Kidney epithelial cell (primary cell): ENCODE results near the gene SRXN1. TPM values are rescaled to one million over a fixed set of nuclear protein-coding genes. Genes with fewer than 3 reads are reported as not detected.
"Not testable (repeated sequence)": the region's sequence is repeated elsewhere in the genome, so short reads cannot be mapped to it uniquely, and the experiment has no call there.

ENCODE experiments used
- DNase-seq: peaks from one replicate; pipeline ENCODE4 v3.0.0-alpha.2; 2010; ENCODE audit warnings: low read depth
- H3K27me3 ChIP-seq: 2 replicates; pipeline ENCODE4 v1.6.0; 2011; ENCODE audit warnings: low read length; ENCODE audit not compliant: control insufficient read depth, insufficient read depth
- H3K36me3 ChIP-seq: 2 replicates; pipeline ENCODE4 v1.5.1; 2011; ENCODE audit warnings: low read length; ENCODE audit not compliant: control insufficient read depth, insufficient read depth
- H3K4me3 ChIP-seq: 2 replicates; pipeline ENCODE4 v1.5.1; 2011; ENCODE audit warnings: low read depth, mild to moderate bottlenecking, control low read depth, low read length
- total RNA-seq: library from RNA; depleted of rRNA; stranded (reverse); fragments of >200 nt; gene quantifications from 2 replicates; pipeline ENCODE4 v1.2.3, GENCODE V29; 2015
- TF ChIP-seq, protein P1 (sequence below): IDR thresholded peaks from 2 replicates; pipeline ENCODE4 v1.5.1; 2011; ENCODE audit warnings: mild to moderate bottlenecking, moderate library complexity, low read length, control low read depth, inconsistent platforms; ENCODE audit not compliant: insufficient read depth, poor library complexity, severe bottlenecking

Gene SRXN1
- total RNA-seq, 1 donor from 2014 or later, result 31.4 TPM

DNA sequence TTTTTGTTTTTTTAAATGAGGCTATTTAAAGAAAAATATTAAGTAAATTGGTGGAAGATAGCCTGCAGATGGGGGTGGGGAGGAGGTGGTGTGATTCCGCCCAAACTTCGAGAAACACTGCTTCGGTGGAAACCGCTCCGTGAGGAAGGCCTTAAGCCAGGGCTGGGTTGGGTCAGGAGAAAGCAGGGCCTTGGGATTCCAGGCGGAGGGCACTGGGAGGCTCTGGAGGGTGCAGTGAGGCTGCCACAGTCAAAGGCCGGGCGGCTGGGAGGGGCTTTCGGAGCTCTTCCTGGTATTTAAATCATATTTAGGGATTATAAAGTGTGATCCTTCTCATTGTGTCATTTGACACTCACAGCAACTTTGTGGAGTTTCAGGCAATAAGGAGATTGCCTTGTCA lies 44.8 kb upstream of the SRXN1 start:
- Histone ChIP-seq H3K36me3 (no peaks in the 10 kb centered on the region), H3K27me3 (peaks cover 9% of the 10 kb centered on the region), H3K4me3 (no peak overlapping the region)
- DNase-seq, result no peak
- TF ChIP-seq, protein P1, sequence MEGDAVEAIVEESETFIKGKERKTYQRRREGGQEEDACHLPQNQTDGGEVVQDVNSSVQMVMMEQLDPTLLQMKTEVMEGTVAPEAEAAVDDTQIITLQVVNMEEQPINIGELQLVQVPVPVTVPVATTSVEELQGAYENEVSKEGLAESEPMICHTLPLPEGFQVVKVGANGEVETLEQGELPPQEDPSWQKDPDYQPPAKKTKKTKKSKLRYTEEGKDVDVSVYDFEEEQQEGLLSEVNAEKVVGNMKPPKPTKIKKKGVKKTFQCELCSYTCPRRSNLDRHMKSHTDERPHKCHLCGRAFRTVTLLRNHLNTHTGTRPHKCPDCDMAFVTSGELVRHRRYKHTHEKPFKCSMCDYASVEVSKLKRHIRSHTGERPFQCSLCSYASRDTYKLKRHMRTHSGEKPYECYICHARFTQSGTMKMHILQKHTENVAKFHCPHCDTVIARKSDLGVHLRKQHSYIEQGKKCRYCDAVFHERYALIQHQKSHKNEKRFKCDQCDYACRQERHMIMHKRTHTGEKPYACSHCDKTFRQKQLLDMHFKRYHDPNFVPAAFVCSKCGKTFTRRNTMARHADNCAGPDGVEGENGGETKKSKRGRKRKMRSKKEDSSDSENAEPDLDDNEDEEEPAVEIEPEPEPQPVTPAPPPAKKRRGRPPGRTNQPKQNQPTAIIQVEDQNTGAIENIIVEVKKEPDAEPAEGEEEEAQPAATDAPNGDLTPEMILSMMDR, result no peak

DNA sequence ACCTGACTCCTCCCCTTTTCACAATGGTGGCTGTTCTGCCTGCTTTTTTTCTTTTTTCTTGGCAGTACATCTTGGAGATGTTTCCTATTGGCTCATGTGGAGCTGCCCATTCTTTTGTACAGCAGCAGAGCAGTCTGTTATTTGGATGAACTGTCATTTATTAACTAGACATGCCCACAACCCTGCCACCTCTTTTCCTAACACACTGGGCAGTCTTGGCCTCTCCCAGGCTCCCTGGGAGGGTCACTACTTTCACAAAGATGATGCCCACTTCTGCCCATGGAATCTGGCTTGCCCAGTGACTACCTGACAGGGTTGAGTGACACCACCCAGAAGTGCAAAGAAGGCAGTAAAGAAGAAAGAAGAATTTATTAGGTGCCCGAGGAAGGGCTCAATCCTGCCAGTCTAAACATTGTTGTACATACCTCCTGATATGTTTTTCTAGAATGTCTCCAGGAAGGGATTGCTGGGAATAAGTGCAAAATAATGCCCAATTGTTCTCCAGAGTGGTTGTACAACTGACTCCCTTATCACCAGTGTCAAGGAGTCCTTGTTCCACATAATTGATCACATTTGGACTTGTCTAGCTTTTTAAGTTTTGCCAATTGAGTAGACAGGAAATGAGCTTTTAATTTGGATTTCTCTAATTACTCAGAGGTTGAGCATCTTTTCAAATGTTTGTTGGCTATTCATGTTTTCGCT lies 42.3 kb upstream of the SRXN1 start:
- Histone ChIP-seq H3K4me3 (no peak overlapping the region), H3K36me3 (no peaks in the 10 kb centered on the region), H3K27me3 (peaks cover 4% of the 10 kb centered on the region)
- TF ChIP-seq, protein P1, result no peak
- DNase-seq, result no peak

DNA sequence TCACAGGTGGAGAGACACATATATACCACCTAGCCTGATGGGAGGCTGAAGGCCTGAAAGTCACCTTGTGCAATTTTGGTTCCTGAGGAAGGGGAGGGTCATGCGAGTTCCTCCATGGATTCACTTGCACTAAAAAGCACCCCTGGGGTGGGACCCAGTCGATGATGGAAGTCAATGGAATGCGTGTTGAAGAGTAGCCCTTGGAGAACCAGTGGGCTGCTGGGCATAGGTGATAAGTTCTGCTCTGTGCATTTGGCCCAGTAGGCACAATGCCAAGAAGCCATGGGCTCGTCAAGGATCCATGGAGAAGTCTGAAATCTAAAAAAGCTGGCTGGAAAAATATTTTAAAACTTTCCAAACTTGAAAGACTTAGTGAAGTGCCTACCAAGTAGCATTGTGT lies 41.5 kb upstream of the SRXN1 start:
- no peak for DNase-seq
- TF ChIP-seq, protein P1, result no peak
- Histone ChIP-seq H3K4me3 (no peak overlapping the region), H3K36me3 (no peaks in the 10 kb centered on the region), H3K27me3 (peaks cover 3% of the 10 kb centered on the region)

DNA sequence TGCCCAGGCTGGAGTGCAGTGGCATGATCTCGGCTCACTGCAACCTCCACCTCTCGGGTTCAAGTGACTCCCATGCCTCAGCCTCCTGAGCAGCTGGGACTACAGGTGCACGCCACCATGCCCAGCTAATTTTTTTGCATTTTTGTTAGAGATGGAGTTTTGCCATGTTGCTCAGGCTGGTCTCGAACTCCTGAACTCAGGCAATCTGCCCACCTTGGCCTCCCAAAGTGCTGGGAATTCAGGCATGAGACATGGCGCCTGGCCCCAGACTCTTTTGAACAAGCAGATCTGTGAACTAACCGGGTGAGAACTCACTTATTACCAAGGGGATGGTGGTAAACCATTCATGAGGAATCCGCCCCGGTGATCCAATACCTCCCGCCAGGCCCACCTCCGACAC lies 40.8 kb upstream of the SRXN1 start:
- not testable (repeated sequence) for DNase-seq, H3K27me3 ChIP-seq, H3K4me3 ChIP-seq, H3K36me3 ChIP-seq

DNA sequence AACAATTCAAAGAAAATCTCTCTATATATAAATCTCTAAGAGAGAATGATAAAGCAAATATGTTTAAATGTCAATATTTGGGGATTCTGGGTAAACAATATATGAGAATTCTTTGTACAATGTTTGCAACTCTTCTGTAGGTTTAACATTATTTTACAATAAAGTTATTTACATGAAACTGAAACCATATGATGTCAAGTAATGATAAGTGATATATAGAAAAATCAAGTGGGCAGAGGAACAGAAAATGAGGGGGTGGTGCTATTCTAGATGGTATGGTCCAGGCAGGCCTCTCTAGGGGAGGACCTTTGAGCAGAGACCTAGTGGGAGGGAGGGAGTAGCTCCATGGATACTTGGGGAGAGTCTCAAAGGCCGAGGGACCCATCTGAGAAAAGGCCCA lies 39.0 kb upstream of the SRXN1 start:
- TF ChIP-seq, protein P1, result no peak
- Histone ChIP-seq H3K36me3 (no peaks in the 10 kb centered on the region), H3K4me3 (no peak overlapping the region), H3K27me3 (peaks cover 17% of the 10 kb centered on the region)
- DNase-seq, result no peak

DNA sequence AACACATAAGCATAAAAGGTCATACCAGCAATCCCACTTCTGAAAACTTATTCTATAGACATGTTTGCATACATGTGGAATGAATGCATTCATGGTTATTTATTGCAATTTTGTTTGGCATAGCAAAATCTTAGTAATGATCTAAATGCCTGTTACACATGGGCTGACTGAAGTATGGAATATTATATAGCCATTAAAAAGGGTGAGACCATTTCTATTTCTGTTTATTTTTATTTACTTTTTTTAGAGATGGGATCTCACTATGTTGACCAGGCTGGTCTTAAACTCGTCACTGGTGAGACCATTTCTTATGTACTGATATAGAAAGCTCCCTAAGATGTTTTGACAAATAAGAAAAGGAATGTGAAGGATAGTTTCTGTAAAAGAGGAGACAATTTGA lies 36.9 kb upstream of the SRXN1 start:
- Histone ChIP-seq H3K4me3 (no peak overlapping the region), H3K27me3 (peaks cover 21% of the 10 kb centered on the region), H3K36me3 (no peaks in the 10 kb centered on the region)
- TF ChIP-seq, protein P1, result no peak
- no peak for DNase-seq
